Measurements from ENCODE around the gene P2RY8. TPM values are rescaled to one million over a fixed set of nuclear protein-coding genes. Genes with fewer than 3 reads are reported as not detected.

P2RY8 gene
- total RNA-seq, 1 experiment from 2014 or later: 0.37 TPM

GRCh38 chrX:1529756-1530155 lies 7.2 kb downstream of the P2RY8 start:
- H3K4me1 Mint-ChIP-seq: no peaks in the 10 kb centered on the region
- no peak for ATAC-seq
- ChIA-PET POLR2A (no interaction called here), CTCF (no interaction called here)
- DNase-seq (ENCODE audit: low spot score): no peak
- TF ChIP-seq, protein P1, sequence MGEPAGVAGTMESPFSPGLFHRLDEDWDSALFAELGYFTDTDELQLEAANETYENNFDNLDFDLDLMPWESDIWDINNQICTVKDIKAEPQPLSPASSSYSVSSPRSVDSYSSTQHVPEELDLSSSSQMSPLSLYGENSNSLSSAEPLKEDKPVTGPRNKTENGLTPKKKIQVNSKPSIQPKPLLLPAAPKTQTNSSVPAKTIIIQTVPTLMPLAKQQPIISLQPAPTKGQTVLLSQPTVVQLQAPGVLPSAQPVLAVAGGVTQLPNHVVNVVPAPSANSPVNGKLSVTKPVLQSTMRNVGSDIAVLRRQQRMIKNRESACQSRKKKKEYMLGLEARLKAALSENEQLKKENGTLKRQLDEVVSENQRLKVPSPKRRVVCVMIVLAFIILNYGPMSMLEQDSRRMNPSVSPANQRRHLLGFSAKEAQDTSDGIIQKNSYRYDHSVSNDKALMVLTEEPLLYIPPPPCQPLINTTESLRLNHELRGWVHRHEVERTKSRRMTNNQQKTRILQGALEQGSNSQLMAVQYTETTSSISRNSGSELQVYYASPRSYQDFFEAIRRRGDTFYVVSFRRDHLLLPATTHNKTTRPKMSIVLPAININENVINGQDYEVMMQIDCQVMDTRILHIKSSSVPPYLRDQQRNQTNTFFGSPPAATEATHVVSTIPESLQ (CRISPR knock-in tag; IDR thresholded peaks at IDR 0.05): no peak
- TF ChIP-seq IRF2 (CRISPR knock-in tag; IDR thresholded peaks at IDR 0.05; ENCODE audit: borderline replicate concordance, low read depth) (no peak), ZNF219 (CRISPR knock-in tag; IDR thresholded peaks at IDR 0.05; ENCODE audit: borderline replicate concordance) (no peak), GRHL2 (CRISPR knock-in tag; IDR thresholded peaks at IDR 0.05; ENCODE audit: insufficient replicate concordance, severe bottlenecking) (no peak), NFATC4 (CRISPR knock-in tag; IDR thresholded peaks at IDR 0.05) (no peak), ZBTB43 (CRISPR knock-in tag; IDR thresholded peaks at IDR 0.05) (no peak), SP1 (CRISPR knock-in tag; conservative IDR thresholded peaks at IDR 0.05) (no peak), ZNF317 (CRISPR knock-in tag; IDR thresholded peaks at IDR 0.05; ENCODE audit: borderline replicate concordance, low read depth) (no peak), ZNF121 (CRISPR knock-in tag; IDR thresholded peaks at IDR 0.05) (no peak), CREB1 (CRISPR knock-in tag; IDR thresholded peaks at IDR 0.05) (no peak), ZNF416 (CRISPR knock-in tag; IDR thresholded peaks at IDR 0.05) (no peak), MYBL2 (CRISPR knock-in tag; IDR thresholded peaks at IDR 0.05) (no peak)
- TF ChIP-seq, protein P2, sequence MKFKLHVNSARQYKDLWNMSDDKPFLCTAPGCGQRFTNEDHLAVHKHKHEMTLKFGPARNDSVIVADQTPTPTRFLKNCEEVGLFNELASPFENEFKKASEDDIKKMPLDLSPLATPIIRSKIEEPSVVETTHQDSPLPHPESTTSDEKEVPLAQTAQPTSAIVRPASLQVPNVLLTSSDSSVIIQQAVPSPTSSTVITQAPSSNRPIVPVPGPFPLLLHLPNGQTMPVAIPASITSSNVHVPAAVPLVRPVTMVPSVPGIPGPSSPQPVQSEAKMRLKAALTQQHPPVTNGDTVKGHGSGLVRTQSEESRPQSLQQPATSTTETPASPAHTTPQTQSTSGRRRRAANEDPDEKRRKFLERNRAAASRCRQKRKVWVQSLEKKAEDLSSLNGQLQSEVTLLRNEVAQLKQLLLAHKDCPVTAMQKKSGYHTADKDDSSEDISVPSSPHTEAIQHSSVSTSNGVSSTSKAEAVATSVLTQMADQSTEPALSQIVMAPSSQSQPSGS (CRISPR knock-in tag; IDR thresholded peaks at IDR 0.05; ENCODE audit: borderline replicate concordance, low read depth): no peak
- H3K27me3 Mint-ChIP-seq (ENCODE audit: low read depth): no peaks in the 10 kb centered on the region
- no peak overlapping the region for H3K27ac Mint-ChIP-seq
- H3K9me3 Mint-ChIP-seq: no peaks in the 10 kb centered on the region
- no peaks in the 10 kb centered on the region for H3K36me3 Mint-ChIP-seq
- no peak overlapping the region for H3K4me3 Mint-ChIP-seq

GRCh38 chrX:1529328-1529727 lies 7.7 kb downstream of the P2RY8 start:
- TF ChIP-seq PRRX2 (CRISPR knock-in tag; IDR thresholded peaks at IDR 0.05) (no peak), USF2 (CRISPR knock-in tag; IDR thresholded peaks at IDR 0.05) (no peak), TEAD4 (CRISPR knock-in tag; IDR thresholded peaks at IDR 0.05) (no peak)
- ATAC-seq (no peak), DNase-seq (ENCODE audit: low spot score) (no peak)
- H3K4me1 Mint-ChIP-seq: no peaks in the 10 kb centered on the region
- H3K36me3 Mint-ChIP-seq: no peaks in the 10 kb centered on the region
- H3K27ac Mint-ChIP-seq: no peak overlapping the region
- ChIA-PET POLR2A (no interaction called here), CTCF (no interaction called here)
- H3K4me3 Mint-ChIP-seq: no peak overlapping the region
- no peaks in the 10 kb centered on the region for H3K27me3 Mint-ChIP-seq (ENCODE audit: low read depth)
- H3K9me3 Mint-ChIP-seq: no peaks in the 10 kb centered on the region

GRCh38 chrX:1528884-1529203 lies 8.1 kb downstream of the P2RY8 start:
- POLR2A ChIA-PET: no interaction called here
- TF ChIP-seq ETV6 (CRISPR knock-in tag; IDR thresholded peaks at IDR 0.05) (no peak), ZNF281 (CRISPR knock-in tag; IDR thresholded peaks at IDR 0.05) (no peak), USF2 (CRISPR knock-in tag; IDR thresholded peaks at IDR 0.05) (no peak), MYBL2 (CRISPR knock-in tag; IDR thresholded peaks at IDR 0.05) (no peak)
- TF ChIP-seq, protein P2 (CRISPR knock-in tag; IDR thresholded peaks at IDR 0.05; ENCODE audit: borderline replicate concordance, low read depth): no peak
- DNase-seq (ENCODE audit: low spot score): no peak
- Mint-ChIP-seq H3K4me3 (no peak overlapping the region), H3K4me1 (no peaks in the 10 kb centered on the region), H3K9me3 (no peaks in the 10 kb centered on the region), H3K36me3 (no peaks in the 10 kb centered on the region), H3K27ac (no peak overlapping the region), H3K27me3 (ENCODE audit: low read depth) (no peaks in the 10 kb centered on the region)
- ATAC-seq: no peak
- CTCF ChIA-PET: no interaction called here
